Kidney (tissue), 14 donors: Measurements from ENCODE around the gene CORO2A. TPM values are rescaled to one million over a fixed set of nuclear protein-coding genes. Genes with fewer than 3 reads are reported as not detected.

Experiments
- DNase-seq, 5 donors: peaks; one replicate each; pipeline ENCODE4 v3.0.0-alpha.2; 2013 to 2020
- FAIRE-seq: peaks from 2 replicates; lab custom pipeline; 2012; peaks lifted over from hg19 to GRCh38; lab: Jason Lieb, UNC
- H3K27ac ChIP-seq, 2 donors: one replicate each; pipeline ENCODE4 v1.7.0; 2013; ENCODE audit warnings: low read depth in 2 of 2, low read length in 2 of 2, inconsistent platforms in 1 of 2
- H3K27me3 ChIP-seq: one replicate; pipeline ENCODE4 v1.7.1; 2013; ENCODE audit warnings: low read length, inconsistent platforms; ENCODE audit not compliant: control insufficient read depth, insufficient read depth
- H3K36me3 ChIP-seq, 3 donors: one replicate each; pipeline versions ENCODE4 v1.7.0 to v1.7.1; 2013; ENCODE audit warnings: low read length in 3 of 3, control low read depth in 1 of 3, inconsistent platforms in 1 of 3; ENCODE audit not compliant: insufficient read depth in 3 of 3, control insufficient read depth in 2 of 3
- H3K4me1 ChIP-seq, 3 donors: one replicate each; pipeline versions ENCODE4 v1.7.0 to v1.7.1; 2013; ENCODE audit warnings: low read length in 3 of 3, inconsistent platforms in 1 of 3, low read depth in 1 of 3; ENCODE audit not compliant: control insufficient read depth in 2 of 3, insufficient read depth in 2 of 3
- H3K4me3 ChIP-seq, 3 donors: one replicate each; pipeline versions ENCODE4 v1.7.0 to v1.8.1; 2013; ENCODE audit warnings: low read length in 3 of 3, control low read depth in 1 of 3, inconsistent platforms in 1 of 3
- H3K9ac ChIP-seq, 3 donors: one replicate each; pipeline versions ENCODE4 v1.7.0 to v1.7.1; 2013; ENCODE audit warnings: low read length in 3 of 3, control low read depth in 1 of 3, inconsistent platforms in 1 of 3
- H3K9me3 ChIP-seq, 3 donors: one replicate each; pipeline versions ENCODE4 v1.7.0 to v1.7.1; 2013; ENCODE audit warnings: low read length in 3 of 3, control low read depth in 1 of 3, inconsistent platforms in 1 of 3; ENCODE audit not compliant: control insufficient read depth in 2 of 3, insufficient read depth in 1 of 3
- CTCF ChIP-seq: IDR thresholded peaks from 3 replicates; pipeline ENCODE4 v1.5.1; 2012; ENCODE audit warnings: mild to moderate bottlenecking, moderate library complexity, borderline replicate concordance; ENCODE audit not compliant: insufficient read depth; ENCODE audit errors: extremely low read depth
- intact Hi-C: fragments of 100-400 bp; cut with DNase I; formaldehyde crosslinking; loops from one replicate; pipeline ENCODE4 v1.11.1; 2022
- polyA plus RNA-seq: library from polyadenylated mRNA; stranded (reverse); fragments of 350-450 nt; fragmentation: Illumina TruSeq; extraction: RNeasy Lipid Tissue Mini Kit (QIAGEN cat#74804); gene quantifications from one replicate; pipeline ENCODE4 v1.2.3, GENCODE V29; 2014; ENCODE audit warnings: low read depth, low replicate concordance; ENCODE audit not compliant: insufficient read depth
- total RNA-seq: library from RNA; stranded (reverse); fragmentation: NEBNext Ultra II Directional; extraction: Animal tissue kit (Norgen Biotek cat#: 25700); gene quantifications from one replicate; pipeline ENCODE4 v1.2.1, GENCODE V29; 2021
- donor health status: control.
- donor health status: control.
- donor health status: control.
- donor health status: control.
- donor health status: control.
- donor health status: DM: yes; HTN: yes; CAD: no.
- donor health status: Normal renal cell carcinoma (clear cell type).

CORO2A gene
- total and polyA plus RNA-seq, 2 donors from 2014 or later = 0.90 to 5.3 TPM

- Histone ChIP-seq H3K4me3 (no peak overlapping the region), H3K36me3 (no peaks in the 10 kb centered on the region), H3K9me3 (no peaks in the 10 kb centered on the region), H3K4me1 (peaks cover 0 to 2% (median 0%) of the 10 kb centered on the region in 3 donors), H3K27me3 (no peaks in the 10 kb centered on the region), H3K9ac (no peak overlapping the region), H3K27ac (no peak overlapping the region)
- DNase-seq (peak in 1 of 5 donors; percentile 52), FAIRE-seq (no peak)
- intact Hi-C loops = no loop called here
- no peak for TF ChIP-seq CTCF
These were observed 49.4 kb downstream of the CORO2A start for GRCh38 chr9:98142925-98143481.

- intact Hi-C loops = no loop called here
- Histone ChIP-seq H3K27me3 (no peaks in the 10 kb centered on the region), H3K4me1 (peaks cover 0 to 2% (median 0%) of the 10 kb centered on the region in 3 donors), H3K9ac (peak overlapping the region in 1 of 3 donors; percentile 12), H3K27ac (peak overlapping the region in 1 of 2 donors; percentile 13), H3K36me3 (no peaks in the 10 kb centered on the region), H3K9me3 (no peaks in the 10 kb centered on the region), H3K4me3 (no peak overlapping the region)
- FAIRE-seq (no peak), DNase-seq (peak in 1 of 5 donors; percentile 58)
- no peak for TF ChIP-seq CTCF
These were observed 50.1 kb downstream of the CORO2A start for GRCh38 chr9:98142182-98142907.

- TF ChIP-seq CTCF = no peak
- H3K4me1 ChIP-seq = no peaks in the 10 kb centered on the region
- H3K27me3 ChIP-seq = no peaks in the 10 kb centered on the region
- H3K9me3 ChIP-seq = no peaks in the 10 kb centered on the region
- intact Hi-C loops = no loop called here
- H3K9ac ChIP-seq = no peak overlapping the region
- H3K27ac ChIP-seq = no peak overlapping the region
- FAIRE-seq = no peak
- no peak for DNase-seq
- H3K4me3 ChIP-seq = no peak overlapping the region
- no peaks in the 10 kb centered on the region for H3K36me3 ChIP-seq
These were observed 51.9 kb downstream of the CORO2A start for GRCh38 chr9:98140503-98140902.
